Measurements from ENCODE around the gene TRIM41. TPM values are rescaled to one million over a fixed set of nuclear protein-coding genes. Genes with fewer than 3 reads are reported as not detected.

TRIM41 gene
- polyA plus RNA-seq, 1 of the 3 experiments (the other 2 are of a cell fraction): 35.9 TPM

- Histone ChIP-seq H3K9me3 (no peaks in the 10 kb centered on the region), H3K79me2 (ENCODE audit: insufficient read depth) (peaks cover 46% of the 10 kb centered on the region), H4K20me1 (ENCODE audit: insufficient read depth) (peaks cover 49% of the 10 kb centered on the region), H3K27ac (ENCODE audit: low read depth in 2 of 2, low read length in 1 of 2) (no peak overlapping the region), H3K4me2 (no peak overlapping the region), H3K27me3 (ENCODE audit: insufficient read depth) (no peaks in the 10 kb centered on the region), H3K9me2 (no peaks in the 10 kb centered on the region), H3F3A (replicated peaks; ENCODE audit: insufficient read depth) (peaks cover 14% of the 10 kb centered on the region), H3K9ac (no peak overlapping the region), H2AFZ (ENCODE audit: low read depth) (no peak overlapping the region), H3K36me3 (replicated peaks in 1 of 2; ENCODE audit: control insufficient read depth in 1 of 2, insufficient read depth in 2 of 2, low read length in 1 of 2) (peaks cover 10 to 18% of the 10 kb centered on the region in 2 experiments), H3K4me1 (ENCODE audit: control insufficient read depth in 1 of 2, insufficient read depth in 2 of 2, low read depth in 1 of 2, low read length in 1 of 2) (peaks cover 0 to 9% of the 10 kb centered on the region in 2 experiments; a peak in 1 of 4 replicates), H3K4me3 (ENCODE audit: low read depth in 2 of 2, low read length in 1 of 2) (no peak overlapping the region)
- ChIA-PET CTCF (interaction anchor here (0.8 kb wide), 1 partner anchor 91 kb away, joined by 3 read pairs; no protein-coding TSS in a partner anchor), POLR2A (no interaction called here)
- TF ChIP-seq JUND (IDR thresholded peaks at IDR 0.05) (no peak), GABPA (IDR thresholded peaks at IDR 0.05; ENCODE audit: low read depth) (no peak), FOSL2 (IDR thresholded peaks at IDR 0.05; ENCODE audit: borderline replicate concordance, low read depth) (no peak), TCF12 (IDR thresholded peaks at IDR 0.05) (no peak), RXRA (IDR thresholded peaks at IDR 0.05; ENCODE audit: borderline replicate concordance, low read depth) (no peak), CHD2 (IDR thresholded peaks at IDR 0.05; ENCODE audit: low read length, partially characterized antibody) (no peak), FOXJ3 (CRISPR knock-in tag; IDR thresholded peaks at IDR 0.05) (no peak), SMC3 (IDR thresholded peaks at IDR 0.05; ENCODE audit: low read depth, low read length) (no peak), TEAD4 (IDR thresholded peaks at IDR 0.05; ENCODE audit: borderline replicate concordance, insufficient read depth) (no peak), USF1 (IDR thresholded peaks at IDR 0.05; ENCODE audit: borderline replicate concordance, low read depth) (no peak), ZBTB33 (IDR thresholded peaks at IDR 0.05; ENCODE audit: borderline replicate concordance, low read depth) (no peak), FOXM1 (IDR thresholded peaks at IDR 0.05; ENCODE audit: low read depth) (no peak), RCOR1 (IDR thresholded peaks at IDR 0.05; ENCODE audit: low read length) (no peak)
- 91% methylated on average over 4 of the region's 7 CpGs for WGBS (ENCODE audit: low lambda C conversion rate)
- DNase-seq: no peak
Measured at GRCh38 chr5:181282874-181283273, 59.8 kb downstream of the TRIM41 start.

- WGBS (ENCODE audit: low lambda C conversion rate): 79% methylated on average over 11 of the region's 13 CpGs
- no peaks in the 10 kb centered on the region for H3K27me3 ChIP-seq (ENCODE audit: insufficient read depth)
- peaks cover 14% of the 10 kb centered on the region for H3F3A ChIP-seq (replicated peaks; ENCODE audit: insufficient read depth)
- peaks cover 52% of the 10 kb centered on the region for H4K20me1 ChIP-seq (ENCODE audit: insufficient read depth)
- H3K79me2 ChIP-seq (ENCODE audit: insufficient read depth): peaks cover 51% of the 10 kb centered on the region
- no peak overlapping the region for H2AFZ ChIP-seq (ENCODE audit: low read depth)
- H3K4me2 ChIP-seq: no peak overlapping the region
- no peaks in the 10 kb centered on the region for H3K9me2 ChIP-seq
- ChIA-PET CTCF (interaction anchor here (0.8 kb wide), 1 partner anchor 91 kb away, joined by 3 read pairs; no protein-coding TSS in a partner anchor), POLR2A (no interaction called here)
- peaks cover 14 to 22% of the 10 kb centered on the region in 2 experiments for H3K36me3 ChIP-seq (replicated peaks in 1 of 2; ENCODE audit: control insufficient read depth in 1 of 2, insufficient read depth in 2 of 2, low read length in 1 of 2)
- no peak overlapping the region for H3K9ac ChIP-seq
- H3K4me3 ChIP-seq (ENCODE audit: low read depth in 2 of 2, low read length in 1 of 2): no peak overlapping the region
- no peak overlapping the region for H3K27ac ChIP-seq (ENCODE audit: low read depth in 2 of 2, low read length in 1 of 2)
- no peaks in the 10 kb centered on the region for H3K9me3 ChIP-seq
- peaks cover 0 to 9% of the 10 kb centered on the region in 2 experiments; a peak in 1 of 4 replicates for H3K4me1 ChIP-seq (ENCODE audit: control insufficient read depth in 1 of 2, insufficient read depth in 2 of 2, low read depth in 1 of 2, low read length in 1 of 2)
- no peak for DNase-seq
- TF ChIP-seq RXRA (IDR thresholded peaks at IDR 0.05; ENCODE audit: borderline replicate concordance, low read depth) (no peak), USF2 (IDR thresholded peaks at IDR 0.05; ENCODE audit: borderline replicate concordance, low read depth, low read length) (no peak), FOSL2 (IDR thresholded peaks at IDR 0.05; ENCODE audit: borderline replicate concordance, low read depth) (no peak), EZH2phosphoT487 (IDR thresholded peaks at IDR 0.05; ENCODE audit: borderline replicate concordance, low read depth) (no peak), RAD21 (IDR thresholded peaks at IDR 0.05; ENCODE audit: low read length) (no peak), NFIC (IDR thresholded peaks at IDR 0.05; ENCODE audit: borderline replicate concordance) (no peak), POLR2AphosphoS5 (IDR thresholded peaks at IDR 0.05; ENCODE audit: low read depth, low read length) (no peak), IRF3 (IDR thresholded peaks at IDR 0.05; ENCODE audit: low read depth, low read length) (no peak), ELF1 (IDR thresholded peaks at IDR 0.05) (no peak), SIN3A (IDR thresholded peaks at IDR 0.05; ENCODE audit: borderline replicate concordance, low read depth, low read length) (no peak)
Measured at GRCh38 chr5:181283347-181283746, 60.3 kb downstream of the TRIM41 start.
